Activated T-helper 2 cell treated with anti-CD3 and anti-CD28 coated beads, Interferon-gamma antibody, Interleukin-2, Interleukin-4, amounts not matched to agents 10 μg/mL and 5 μg/mL and 100 μg/mL, durations not matched to agents 14 hours and 24 hours and 36 hours (primary cell): Measurements from ENCODE around the gene XRCC3. TPM values are rescaled to one million over a fixed set of nuclear protein-coding genes. Genes with fewer than 3 reads are reported as not detected.

Source experiments
- DNase-seq: peaks from one replicate; pipeline ENCODE4 v3.0.0; 2021; ENCODE audit warnings: low spot score
- H3K27ac Mint-ChIP-seq: one replicate; pipeline ENCODE4 v1.8.0; 2021; ENCODE audit warnings: mixed read lengths
- H3K27me3 Mint-ChIP-seq: one replicate; pipeline ENCODE4 v1.8.0; 2021; ENCODE audit warnings: low read depth, mixed read lengths
- H3K36me3 Mint-ChIP-seq: one replicate; pipeline ENCODE4 v1.8.0; 2021; ENCODE audit warnings: low read depth, mixed read lengths
- H3K4me1 Mint-ChIP-seq: one replicate; pipeline ENCODE4 v1.8.0; 2021; ENCODE audit warnings: low read depth, mixed read lengths
- H3K4me3 Mint-ChIP-seq: one replicate; pipeline ENCODE4 v1.8.0; 2021; ENCODE audit warnings: low read depth, mild to moderate bottlenecking, moderate library complexity, mixed read lengths
- H3K9me3 Mint-ChIP-seq: one replicate; pipeline ENCODE4 v1.8.0; 2021; ENCODE audit warnings: mixed read lengths
- intact Hi-C: fragments of 100-400 bp; cut with micrococcal nuclease; formaldehyde crosslinking; loops from one replicate; pipeline ENCODE4 v1.15.1; 2023
- total RNA-seq: library from RNA; stranded (reverse); gene quantifications from 2 replicates; pipeline ENCODE4 v1.2.3, GENCODE V29; 2022

Gene XRCC3
- total RNA-seq, 1 donor from 2014 or later, result 52.9 TPM

GRCh38 chr14:103714063-103714724 is 1.1 kb downstream of the XRCC3 start:
- peaks cover 26% of the 10 kb centered on the region for H3K4me1 Mint-ChIP-seq
- no peaks in the 10 kb centered on the region for H3K9me3 Mint-ChIP-seq
- peaks cover 27% of the 10 kb centered on the region for H3K36me3 Mint-ChIP-seq
- intact Hi-C loops, result loop anchor here (10.0 kb wide), 1 partner anchor 89 kb away; the partner anchor contains the start of gene KLC1
- H3K27me3 Mint-ChIP-seq, result no peaks in the 10 kb centered on the region
- H3K4me3 Mint-ChIP-seq, result peak overlapping the region; percentile 91
- DNase-seq, result no peak
- peak overlapping the region; percentile 65 for H3K27ac Mint-ChIP-seq

- no peak for DNase-seq
- H3K27ac Mint-ChIP-seq, result peak overlapping the region; percentile 21
- intact Hi-C loops, result loop anchor here (10.0 kb wide), 1 partner anchor 89 kb away; the partner anchor contains the start of gene KLC1
These were observed 1.8 kb downstream of the XRCC3 start for GRCh38 chr14:103713304-103714062.

GRCh38 chr14:103712633-103713247 is 2.5 kb downstream of the XRCC3 start:
- H3K4me1 Mint-ChIP-seq, result peaks cover 23% of the 10 kb centered on the region
- no peak for DNase-seq
- H3K36me3 Mint-ChIP-seq, result peaks cover 34% of the 10 kb centered on the region
- no peaks in the 10 kb centered on the region for H3K27me3 Mint-ChIP-seq
- H3K27ac Mint-ChIP-seq, result no peak overlapping the region
- intact Hi-C loops, result loop anchor here (10.0 kb wide), 1 partner anchor 88 kb away; the partner anchor contains the start of gene KLC1
- H3K9me3 Mint-ChIP-seq, result no peaks in the 10 kb centered on the region
- peak overlapping the region; percentile 2 for H3K4me3 Mint-ChIP-seq

More at GRCh38 chr14:103713304-103714062, 1.8 kb downstream of the XRCC3 start:
- Mint-ChIP-seq H3K4me3 (peak overlapping the region; percentile 91), H3K36me3 (peaks cover 33% of the 10 kb centered on the region), H3K27me3 (no peaks in the 10 kb centered on the region), H3K4me1 (peaks cover 23% of the 10 kb centered on the region), H3K9me3 (no peaks in the 10 kb centered on the region)

GRCh38 chr14:103711516-103712431 is 3.5 kb downstream of the XRCC3 start:
- Mint-ChIP-seq H3K9me3 (no peaks in the 10 kb centered on the region), H3K27me3 (no peaks in the 10 kb centered on the region), H3K36me3 (peaks cover 31% of the 10 kb centered on the region), H3K4me3 (no peak overlapping the region), H3K4me1 (peaks cover 16% of the 10 kb centered on the region), H3K27ac (no peak overlapping the region)
- intact Hi-C loops, result loop anchor here (10.0 kb wide), 1 partner anchor 87 kb away; the partner anchor contains the start of gene KLC1
- no peak for DNase-seq

- no peaks in the 10 kb centered on the region for H3K9me3 Mint-ChIP-seq
- no peak overlapping the region for H3K27ac Mint-ChIP-seq
- intact Hi-C loops, result loop anchor here (10.0 kb wide), 1 partner anchor 86 kb away; the partner anchor contains the start of gene KLC1
- peaks cover 31% of the 10 kb centered on the region for H3K36me3 Mint-ChIP-seq
- peaks cover 14% of the 10 kb centered on the region for H3K4me1 Mint-ChIP-seq
- H3K27me3 Mint-ChIP-seq, result no peaks in the 10 kb centered on the region
- no peak overlapping the region for H3K4me3 Mint-ChIP-seq
- no peak for DNase-seq
These were observed 4.4 kb downstream of the XRCC3 start for GRCh38 chr14:103710771-103711377.

- intact Hi-C loops, result loop anchor here (10.0 kb wide), 1 partner anchor 85 kb away; the partner anchor contains the start of gene KLC1
- Mint-ChIP-seq H3K4me3 (no peak overlapping the region), H3K36me3 (peaks cover 36% of the 10 kb centered on the region), H3K9me3 (no peaks in the 10 kb centered on the region), H3K27me3 (no peaks in the 10 kb centered on the region), H3K4me1 (peaks cover 14% of the 10 kb centered on the region), H3K27ac (no peak overlapping the region)
- no peak for DNase-seq
These were observed 5.4 kb downstream of the XRCC3 start for GRCh38 chr14:103709814-103710213.

- Mint-ChIP-seq H3K27me3 (no peaks in the 10 kb centered on the region), H3K27ac (no peak overlapping the region), H3K4me3 (no peak overlapping the region), H3K9me3 (no peaks in the 10 kb centered on the region), H3K4me1 (peaks cover 9% of the 10 kb centered on the region), H3K36me3 (peaks cover 41% of the 10 kb centered on the region)
- intact Hi-C loops, result no loop called here
- no peak for DNase-seq
These were observed 6.5 kb downstream of the XRCC3 start for GRCh38 chr14:103708750-103709187.

GRCh38 chr14:103707329-103708263 is 7.7 kb downstream of the XRCC3 start:
- Mint-ChIP-seq H3K4me3 (no peak overlapping the region), H3K27me3 (no peaks in the 10 kb centered on the region), H3K9me3 (no peaks in the 10 kb centered on the region), H3K4me1 (no peaks in the 10 kb centered on the region), H3K27ac (no peak overlapping the region), H3K36me3 (peaks cover 42% of the 10 kb centered on the region)
- intact Hi-C loops, result no loop called here
- DNase-seq, result no peak

- H3K36me3 Mint-ChIP-seq, result peaks cover 44% of the 10 kb centered on the region
- intact Hi-C loops, result no loop called here
- no peak for DNase-seq
- H3K27ac Mint-ChIP-seq, result no peak overlapping the region
- H3K4me3 Mint-ChIP-seq, result no peak overlapping the region
- no peaks in the 10 kb centered on the region for H3K9me3 Mint-ChIP-seq
- no peaks in the 10 kb centered on the region for H3K4me1 Mint-ChIP-seq
- H3K27me3 Mint-ChIP-seq, result no peaks in the 10 kb centered on the region
These were observed 8.5 kb downstream of the XRCC3 start for GRCh38 chr14:103706551-103707328.

- intact Hi-C loops, result no loop called here
- Mint-ChIP-seq H3K36me3 (peaks cover 40% of the 10 kb centered on the region), H3K4me3 (no peak overlapping the region), H3K4me1 (no peaks in the 10 kb centered on the region), H3K27ac (no peak overlapping the region), H3K9me3 (no peaks in the 10 kb centered on the region), H3K27me3 (no peaks in the 10 kb centered on the region)
- no peak for DNase-seq
These were observed 9.6 kb downstream of the XRCC3 start for GRCh38 chr14:103705504-103706284.
